T47D (cell line): ENCODE data around the gene KRTAP5-8.
"Not testable (repeated sequence)": the region's sequence is repeated elsewhere in the genome, so short reads cannot be mapped to it uniquely, and the experiment has no call there.

Experiments used
- DNase-seq, 2 experiments: peaks; one replicate each; pipeline versions ENCODE4 v3.0.0 to v3.0.0-alpha.2; 2011 to 2012; ENCODE audit warnings: low read depth in 1 of 2, low spot score in 1 of 2
- JUND ChIP-seq: IDR thresholded peaks from 2 replicates; pipeline ENCODE4 v1.6.1; 2012; ENCODE audit warnings: low read depth
- in situ Hi-C: cut with HindIII; loops from 2 replicates; pipeline ENCODE4 v1.10.0; 2016; ENCODE audit warnings: low sequenced_read_pairs, low pct_unique_long_range_greater_than_20kb

The KRTAP5-8 gene, protein sequence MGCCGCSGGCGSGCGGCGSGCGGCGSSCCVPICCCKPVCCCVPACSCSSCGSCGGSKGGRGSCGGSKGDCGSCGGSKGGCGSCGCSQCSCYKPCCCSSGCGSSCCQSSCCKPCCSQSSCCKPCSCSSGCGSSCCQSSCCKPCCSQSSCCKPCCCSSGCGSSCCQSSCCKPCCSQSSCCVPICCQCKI

DNA sequence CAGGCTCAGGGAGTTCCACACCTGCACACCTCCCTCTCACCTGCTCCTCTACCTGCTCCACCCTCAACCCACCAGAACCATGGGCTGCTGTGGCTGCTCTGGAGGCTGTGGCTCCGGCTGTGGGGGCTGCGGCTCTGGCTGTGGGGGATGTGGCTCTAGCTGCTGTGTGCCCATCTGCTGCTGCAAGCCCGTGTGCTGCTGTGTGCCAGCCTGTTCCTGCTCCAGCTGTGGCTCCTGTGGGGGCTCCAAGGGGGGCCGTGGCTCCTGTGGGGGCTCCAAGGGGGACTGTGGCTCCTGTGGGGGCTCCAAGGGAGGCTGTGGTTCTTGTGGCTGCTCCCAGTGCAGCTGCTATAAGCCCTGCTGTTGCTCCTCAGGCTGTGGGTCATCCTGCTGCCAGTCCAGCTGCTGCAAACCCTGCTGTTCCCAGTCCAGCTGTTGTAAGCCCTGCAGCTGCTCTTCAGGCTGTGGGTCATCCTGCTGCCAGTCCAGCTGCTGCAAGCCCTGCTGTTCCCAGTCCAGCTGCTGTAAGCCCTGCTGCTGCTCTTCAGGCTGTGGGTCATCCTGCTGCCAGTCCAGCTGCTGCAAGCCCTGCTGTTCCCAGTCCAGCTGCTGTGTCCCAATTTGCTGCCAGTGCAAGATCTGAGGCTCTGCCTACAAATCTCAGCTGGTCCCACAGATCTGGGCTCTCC lies at the start of gene KRTAP5-8:
Gene KRTAP5-8, plus strand, starts transcription at position 49 of the 689 bp plus-strand sequence. Its CDS starts 31 bp downstream, at position 80.
- DNase-seq, in situ Hi-C loops: not testable (repeated sequence)

DNA sequence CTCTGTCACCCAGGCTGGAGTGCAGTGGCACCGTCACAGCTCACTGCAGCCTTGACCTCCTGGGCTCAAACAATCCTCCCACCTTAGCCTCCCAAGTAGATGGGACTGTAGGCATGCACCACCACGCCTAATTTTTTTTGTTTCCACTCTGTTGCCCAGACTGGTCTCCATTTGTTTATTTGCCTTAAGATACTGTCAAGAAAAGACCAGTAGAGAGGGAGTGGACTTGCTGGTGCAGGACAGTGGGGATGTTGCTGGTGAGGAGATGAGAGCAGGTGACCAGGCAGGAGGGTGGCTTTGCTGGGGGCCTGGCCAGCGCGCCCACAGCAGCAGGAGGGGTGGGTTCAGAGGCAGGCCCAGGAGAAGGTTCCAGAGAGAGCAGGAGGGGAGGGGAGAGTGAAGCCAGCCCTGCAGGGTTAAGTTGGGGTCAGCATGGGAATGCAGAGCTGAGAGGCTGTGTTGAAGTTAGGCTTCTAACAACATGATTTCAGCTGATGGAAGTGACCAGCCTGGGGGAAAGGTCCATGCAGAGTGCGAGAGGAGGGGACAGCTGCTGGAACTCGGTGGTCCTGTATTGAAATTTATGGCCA lies 49.0 kb upstream of the KRTAP5-8 start:
- in situ Hi-C loops, result no loop called here
- TF ChIP-seq JUND, result no peak
- no peak for DNase-seq

DNA sequence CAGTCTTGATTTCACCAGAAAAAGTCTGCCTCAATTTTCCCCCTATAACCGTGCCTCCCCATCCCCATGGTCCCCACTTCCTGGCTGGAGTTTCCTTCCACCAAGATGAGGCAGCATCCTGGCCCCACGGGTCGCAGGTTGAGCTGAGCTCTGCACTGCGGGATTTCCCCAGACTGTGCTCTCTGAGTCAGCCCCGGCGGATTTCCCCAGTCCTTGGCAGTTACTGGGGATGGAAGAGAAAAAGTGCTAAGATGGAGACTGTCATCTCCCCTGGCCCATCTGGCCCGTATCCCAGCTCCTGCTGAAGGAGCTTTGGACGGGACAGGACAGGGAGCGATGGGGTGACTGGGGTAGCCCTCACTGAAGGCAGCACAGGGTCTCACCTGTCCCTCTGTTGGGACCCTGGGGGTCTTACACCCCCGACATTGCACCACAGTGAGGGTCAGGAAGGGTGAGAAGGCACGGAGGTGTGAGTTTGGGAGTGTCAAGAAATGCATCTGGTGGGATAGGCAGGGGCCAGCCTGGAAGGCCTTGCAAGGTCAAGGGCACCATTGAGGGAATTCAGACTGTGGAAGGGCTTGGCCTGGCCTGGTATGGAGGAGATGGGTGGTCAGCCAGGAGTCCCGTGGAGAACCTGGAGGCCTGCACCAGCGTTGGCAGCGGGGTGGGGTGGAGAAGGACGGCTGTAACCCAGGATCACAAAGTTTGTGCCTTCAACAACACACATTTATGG lies 48.3 kb upstream of the KRTAP5-8 start:
- DNase-seq, result no peak
- in situ Hi-C loops, result no loop called here
- no peak for TF ChIP-seq JUND

DNA sequence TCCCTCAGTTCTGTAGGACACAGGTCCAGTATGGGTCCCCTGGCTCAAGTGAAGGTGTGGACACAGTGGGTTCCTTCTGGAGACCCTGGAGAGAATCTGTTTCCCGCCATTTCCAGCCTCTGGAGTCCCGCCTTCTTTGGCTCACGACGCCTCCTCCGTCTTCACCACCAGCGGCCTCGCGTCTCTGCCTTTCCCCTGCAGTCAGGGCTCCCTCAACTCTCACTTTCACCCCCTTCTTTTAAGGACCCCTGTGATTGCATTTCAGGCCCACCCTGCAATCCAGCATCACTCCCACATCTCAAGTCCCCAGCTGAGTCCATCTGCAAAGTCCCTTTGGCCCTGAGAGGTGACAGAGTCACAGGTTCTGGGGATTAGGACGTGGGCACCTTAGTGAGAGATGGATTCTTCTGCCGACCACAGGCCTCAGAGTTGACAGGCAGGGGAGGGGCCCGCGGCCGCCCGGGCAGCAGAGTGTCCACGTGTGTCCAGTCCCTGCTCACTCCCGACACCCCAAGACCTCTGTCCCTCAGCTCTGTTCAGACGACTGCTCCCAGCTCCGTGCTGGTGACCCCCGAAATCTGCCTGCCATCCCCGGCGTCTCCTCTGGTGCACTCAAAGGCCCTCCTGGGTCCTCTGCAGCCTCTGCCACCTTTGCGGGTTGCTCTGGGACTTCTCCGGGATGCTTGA lies 47.6 kb upstream of the KRTAP5-8 start:
- TF ChIP-seq JUND, result no peak
- no peak for DNase-seq
- in situ Hi-C loops, result no loop called here

DNA sequence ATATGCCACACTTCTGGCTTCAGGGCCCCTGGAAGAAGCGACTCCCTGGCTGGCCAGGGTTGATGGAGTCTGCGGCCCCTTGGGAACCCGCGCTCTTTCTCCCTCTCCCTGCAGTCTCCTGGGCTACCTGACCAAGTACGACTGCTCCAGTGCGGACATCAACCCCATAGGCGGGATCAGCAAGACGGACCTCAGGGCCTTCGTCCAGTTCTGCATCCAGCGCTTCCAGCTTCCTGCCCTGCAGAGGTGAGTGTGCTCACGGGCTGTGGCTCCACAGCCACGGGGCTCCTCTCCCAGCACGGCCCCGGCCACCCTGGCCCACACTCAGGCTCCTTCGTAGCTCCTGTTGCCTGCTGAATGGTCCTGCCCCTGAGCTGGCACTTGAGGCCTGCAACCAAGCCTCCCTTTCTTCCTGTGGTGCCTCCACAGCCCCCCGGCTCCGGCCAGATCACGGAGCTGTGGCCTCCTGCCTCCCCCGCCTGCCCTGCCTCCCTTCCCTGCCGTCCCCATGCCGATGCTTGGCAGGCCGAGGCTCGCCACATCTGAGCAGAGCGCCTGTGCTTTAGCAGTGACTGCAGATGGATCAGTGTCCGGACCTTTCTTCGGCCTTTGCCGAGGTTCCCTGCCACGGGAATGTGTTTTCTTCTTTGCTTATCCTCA lies 47.0 kb upstream of the KRTAP5-8 start:
- TF ChIP-seq JUND, result no peak
- DNase-seq, result no peak
- in situ Hi-C loops, result no loop called here

DNA sequence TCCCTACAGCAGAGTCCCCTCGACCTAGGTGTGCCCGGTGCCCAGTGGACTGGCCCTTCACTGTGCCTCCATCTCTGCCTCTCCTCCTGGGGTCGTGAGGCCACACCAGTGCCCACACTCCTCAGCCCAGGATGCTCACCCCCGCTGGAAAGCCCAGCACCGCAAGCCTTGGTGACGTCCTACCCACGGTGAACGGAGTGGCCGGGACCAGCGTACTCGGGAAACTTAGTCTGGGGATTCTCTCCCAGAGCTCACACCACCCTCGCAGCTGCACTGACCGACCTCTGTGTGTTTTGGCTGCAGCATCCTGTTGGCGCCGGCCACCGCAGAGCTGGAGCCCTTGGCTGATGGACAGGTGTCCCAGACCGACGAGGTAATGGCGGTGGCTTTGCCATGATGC lies 46.3 kb upstream of the KRTAP5-8 start:
- no peak for TF ChIP-seq JUND
- no peak for DNase-seq
- in situ Hi-C loops, result no loop called here

DNA sequence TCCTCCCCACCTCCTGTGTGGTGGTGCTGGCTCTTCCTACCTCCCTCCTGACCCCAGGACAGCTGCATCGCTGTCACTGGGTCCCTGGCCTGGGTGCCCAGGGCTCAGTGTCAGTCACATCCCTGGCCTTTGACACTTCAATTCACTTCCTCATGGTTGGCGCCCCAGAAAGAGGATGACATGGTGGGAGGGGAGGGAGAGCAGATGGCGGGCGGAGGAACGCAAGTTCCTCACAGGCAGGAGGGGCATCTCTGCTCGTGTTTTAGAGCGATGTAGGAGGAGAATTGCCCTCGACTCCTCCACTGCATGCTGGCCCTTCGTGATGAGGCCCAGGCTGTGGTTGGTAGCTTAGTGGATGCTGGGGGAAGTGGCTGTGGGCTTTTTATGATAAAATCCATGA lies 45.9 kb upstream of the KRTAP5-8 start:
- in situ Hi-C loops, result no loop called here
- no peak for DNase-seq
- no peak for TF ChIP-seq JUND

DNA sequence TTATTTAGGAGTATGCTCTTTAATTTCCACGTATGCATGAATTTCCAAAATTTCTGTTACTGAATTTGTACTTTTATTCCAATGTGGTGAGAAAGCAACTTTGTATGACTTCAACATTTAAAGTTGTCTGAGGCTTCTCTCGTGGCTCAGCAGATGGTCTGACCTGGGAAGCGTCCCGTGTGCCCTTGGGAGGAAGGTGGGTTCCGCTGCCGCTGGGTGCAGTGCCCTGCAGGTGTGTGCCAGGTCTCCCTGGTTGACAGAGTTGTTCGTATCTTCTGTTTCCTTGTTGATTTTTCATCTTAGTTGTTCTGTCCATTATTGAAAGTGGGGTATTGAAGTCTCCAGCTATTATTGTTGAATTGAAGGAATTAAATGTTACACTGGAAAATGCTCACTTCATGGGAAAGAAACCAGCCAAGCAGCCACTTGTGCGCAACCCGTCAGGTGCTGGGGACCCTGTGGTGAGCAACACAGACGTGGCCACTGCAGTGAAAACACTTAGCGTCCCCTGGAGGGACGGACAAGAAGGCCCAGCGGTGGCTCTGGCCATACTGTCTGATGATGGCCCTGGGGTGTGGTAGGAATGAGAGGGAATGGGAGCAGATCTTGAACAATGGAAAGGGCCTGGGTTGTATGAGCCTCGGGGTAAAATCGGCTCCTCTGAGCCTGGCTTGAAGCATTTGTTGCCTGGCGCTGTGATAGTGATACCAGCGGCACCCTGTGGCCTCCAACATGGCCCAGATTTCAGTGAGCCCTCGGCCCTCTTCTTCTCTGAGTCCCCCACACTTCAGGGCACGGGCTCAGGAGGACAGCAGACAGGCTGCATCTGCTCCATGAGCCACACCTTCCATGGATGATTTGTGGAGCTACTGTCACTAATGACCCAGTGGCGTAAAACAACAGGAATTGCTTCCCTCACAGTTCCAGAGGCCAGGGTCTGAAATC lies 42.3 kb upstream of the KRTAP5-8 start:
- in situ Hi-C loops, result no loop called here
- DNase-seq, result no peak
- TF ChIP-seq JUND, result no peak

DNA sequence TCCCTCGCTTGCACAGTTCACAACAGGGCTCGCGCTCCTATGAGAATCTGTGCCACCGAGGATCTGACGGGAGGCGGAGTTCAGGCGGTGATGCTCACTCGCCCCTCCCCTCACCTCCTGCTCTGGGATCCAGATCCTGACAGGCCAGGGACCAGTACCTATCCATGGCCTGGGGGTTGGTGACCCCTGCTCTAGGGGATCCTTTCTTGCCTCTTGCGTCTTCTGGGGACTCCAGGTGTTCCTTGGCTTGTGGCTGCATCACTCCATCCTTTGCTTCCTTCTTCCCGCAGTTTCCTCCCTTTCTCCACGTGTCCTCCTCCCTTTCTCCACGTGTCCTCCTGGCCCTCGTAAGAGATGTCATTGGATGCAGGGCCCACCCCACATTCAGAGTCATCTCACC lies 41.4 kb upstream of the KRTAP5-8 start:
- in situ Hi-C loops, result no loop called here
- no peak for TF ChIP-seq JUND
- no peak for DNase-seq

DNA sequence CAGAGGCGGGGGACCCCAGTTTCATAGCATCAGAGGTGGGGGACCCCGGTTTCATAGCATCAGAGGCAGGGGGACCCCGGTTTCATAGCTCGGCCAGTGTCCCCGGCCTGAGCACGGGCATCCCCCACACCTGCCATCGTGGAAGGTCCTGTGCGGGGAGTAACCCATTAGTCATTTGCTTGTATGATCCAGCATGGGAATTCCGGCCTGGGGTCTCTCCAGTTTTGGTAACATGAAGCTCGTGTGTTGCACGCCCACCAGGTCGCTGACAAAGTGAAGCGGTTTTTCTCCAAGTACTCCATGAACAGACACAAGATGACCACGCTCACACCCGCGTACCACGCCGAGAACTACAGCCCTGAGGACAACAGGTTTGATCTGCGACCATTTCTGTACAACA lies 39.7 kb upstream of the KRTAP5-8 start:
- in situ Hi-C loops, result no loop called here
- no peak for TF ChIP-seq JUND
- DNase-seq, result no peak

DNA sequence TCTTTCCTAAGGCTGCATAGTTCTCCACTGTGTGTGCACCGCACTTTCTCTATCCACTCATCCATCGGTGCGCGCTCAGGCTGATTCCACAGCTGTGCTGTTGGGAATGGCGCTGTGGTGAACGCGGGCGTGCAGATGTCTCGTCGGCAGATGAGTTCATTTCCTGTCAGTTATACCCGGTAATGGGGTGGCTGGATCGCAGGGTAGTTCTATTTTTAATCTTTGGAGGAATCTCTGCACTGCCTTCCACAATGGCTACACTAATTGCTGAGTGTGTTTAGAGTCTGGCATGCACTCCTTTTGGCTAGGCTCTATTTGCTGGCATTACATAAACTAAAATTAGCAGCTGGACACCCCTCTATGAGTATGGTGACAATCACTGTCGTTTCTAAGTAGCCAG lies 38.7 kb upstream of the KRTAP5-8 start:
- DNase-seq, result no peak
- TF ChIP-seq JUND, result no peak
- in situ Hi-C loops, result no loop called here
